Right lobe of liver (tissue), 6 donors: ENCODE data around the gene LRRC7. TPM values are rescaled to one million over a fixed set of nuclear protein-coding genes. Genes with fewer than 3 reads are reported as not detected.
"Not testable (repeated sequence)": the region's sequence is repeated elsewhere in the genome, so short reads cannot be mapped to it uniquely, and the experiment has no call there.

Source experiments
- ATAC-seq, 4 donors: fragments of 200-7000 bp; cut with Tn5 transposase; one replicate each; pipeline ENCODE4 v1.9.1; 2020; ENCODE audit warnings: mild to moderate bottlenecking in 4 of 4, moderate library complexity in 4 of 4
- DNase-seq, 3 donors: peaks; one replicate each; pipeline ENCODE4 v3.0.0-alpha.2; 2020
- H3K27ac ChIP-seq, 3 donors: fragments of 200-600 bp; one replicate each; pipeline ENCODE4 v1.8.0; 2022
- H3K27me3 ChIP-seq, 2 donors: fragments of 200-600 bp; one replicate each; pipeline ENCODE4 v1.8.0; 2022
- H3K36me3 ChIP-seq, 4 donors: fragments of 200-600 bp; sonication (generic) in 1 of 4; one replicate each; pipeline versions ENCODE4 v1.5.1 to v1.8.0; 2017 to 2022; ENCODE audit warnings: control low read depth in 1 of 4
- H3K4me1 ChIP-seq, 4 donors: fragments of 200-600 bp; sonication (generic) in 1 of 4; one replicate each; pipeline versions ENCODE4 v1.5.1 to v1.8.0; 2017 to 2022; ENCODE audit warnings: control low read depth in 1 of 4
- H3K4me3 ChIP-seq, 3 donors: fragments of 200-600 bp; one replicate each; pipeline ENCODE4 v1.8.0; 2022
- H3K9me3 ChIP-seq, 4 donors: fragments of 200-600 bp; sonication (generic) in 1 of 4; one replicate each; pipeline versions ENCODE4 v1.5.1 to v1.8.0; 2017 to 2022; ENCODE audit warnings: control low read depth in 1 of 4
- POLR2A ChIP-seq: fragments of 450-650 bp; IDR thresholded peaks from one replicate; pipeline ENCODE4 v1.6.1; 2017; ENCODE audit warnings: antibody characterized with exemption, mild to moderate bottlenecking
- WGBS: methylation state at CpG from one replicate; pipeline ENCODE4 v1.1.6; 2018; ENCODE audit warnings: low coverage, low lambda C conversion rate; ENCODE audit not compliant: insufficient coverage; ENCODE audit errors: missing lambda C conversion rate; 5-methylcytosine and 5-hydroxymethylcytosine counted together
- intact Hi-C, 2 donors: fragments of 100-400 bp; cut with DNase I; formaldehyde crosslinking; loops; one replicate each; pipeline versions ENCODE4 v1.11.2 to v1.14.1; 2022
- total RNA-seq, 6 experiments: library from RNA; depleted of rRNA in 2 of 6; stranded (reverse); fragments of >200 nt in 2 of 6; fragmentation: NEBNext Ultra II Directional in 3 of 6; extraction: Animal tissue kit (Norgen Biotek cat#: 25700) in 3 of 6; gene quantifications; one replicate each; pipeline versions ENCODE4 v1.1.0 to v1.2.4, GENCODE V29; 2016 to 2023
- TF ChIP-seq, protein P1 (sequence below), 4 donors: fragments of 200-600 bp in 3 of 4; fragments of 450-650 bp in 1 of 4; IDR thresholded peaks; one replicate each; pipeline versions ENCODE4 v1.5.1 to v1.8.0; 2016 to 2022; ENCODE audit warnings: antibody characterized with exemption in 4 of 4, mild to moderate bottlenecking in 2 of 4
- donor health status: DM: no; HTN: yes; CAD: no.
- donor health status: DM: no; HTN: no; CAD: no.
- donor health status: DM: no; HTN: no; CAD: no.
- donor health status: DM: no; HTN: yes; CAD: no.
- donor health status: DM: no; HTN: yes; CAD: no.

The LRRC7 gene
- total RNA-seq, 6 experiments from 2014 or later = 0.06 to 0.66 (median 0.22) TPM

DNA sequence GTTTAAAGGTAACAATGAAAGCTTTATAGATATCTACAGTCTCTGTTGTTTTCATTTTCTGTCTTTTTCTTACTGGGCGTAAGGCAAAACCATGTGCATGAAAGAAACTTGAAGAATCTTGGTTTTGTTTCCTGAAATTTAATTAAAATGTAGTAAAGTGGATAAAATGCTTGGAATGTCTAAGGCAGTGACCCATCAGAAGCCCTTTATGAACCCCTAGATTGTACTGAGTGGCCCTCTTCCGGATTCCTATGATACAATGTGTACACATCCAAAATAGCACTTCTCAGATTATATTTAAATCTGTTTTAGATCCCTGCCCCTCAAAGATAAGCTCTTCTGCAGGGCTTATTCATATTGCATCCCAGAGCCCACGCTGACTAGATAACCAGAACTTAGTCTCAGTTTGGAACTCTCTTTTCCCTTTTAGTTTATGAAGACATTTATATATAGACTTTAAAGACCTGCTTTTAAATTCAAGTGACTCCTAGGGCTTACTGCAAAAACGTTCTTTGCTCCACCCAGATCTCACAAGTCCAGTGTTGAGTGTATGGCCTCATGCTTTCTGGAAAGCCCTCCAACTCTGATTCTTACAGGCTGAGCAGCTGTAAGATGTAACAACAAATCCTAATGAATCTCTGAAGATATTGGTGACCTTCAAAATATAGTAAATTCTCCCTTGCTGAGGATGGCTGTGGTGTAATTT, 142.9 kb downstream of the LRRC7 start:
- DNase-seq (no peak), ATAC-seq (no peak)
- no peak overlapping the region for H3K27ac ChIP-seq
- no peaks in the 10 kb centered on the region for H3K27me3 ChIP-seq
- H3K4me3 ChIP-seq = no peak overlapping the region
- H3K4me1 ChIP-seq = no peaks in the 10 kb centered on the region
- H3K36me3 ChIP-seq = no peaks in the 10 kb centered on the region
- intact Hi-C loops = no loop called here
- TF ChIP-seq POLR2A = no peak
- TF ChIP-seq, protein P1, sequence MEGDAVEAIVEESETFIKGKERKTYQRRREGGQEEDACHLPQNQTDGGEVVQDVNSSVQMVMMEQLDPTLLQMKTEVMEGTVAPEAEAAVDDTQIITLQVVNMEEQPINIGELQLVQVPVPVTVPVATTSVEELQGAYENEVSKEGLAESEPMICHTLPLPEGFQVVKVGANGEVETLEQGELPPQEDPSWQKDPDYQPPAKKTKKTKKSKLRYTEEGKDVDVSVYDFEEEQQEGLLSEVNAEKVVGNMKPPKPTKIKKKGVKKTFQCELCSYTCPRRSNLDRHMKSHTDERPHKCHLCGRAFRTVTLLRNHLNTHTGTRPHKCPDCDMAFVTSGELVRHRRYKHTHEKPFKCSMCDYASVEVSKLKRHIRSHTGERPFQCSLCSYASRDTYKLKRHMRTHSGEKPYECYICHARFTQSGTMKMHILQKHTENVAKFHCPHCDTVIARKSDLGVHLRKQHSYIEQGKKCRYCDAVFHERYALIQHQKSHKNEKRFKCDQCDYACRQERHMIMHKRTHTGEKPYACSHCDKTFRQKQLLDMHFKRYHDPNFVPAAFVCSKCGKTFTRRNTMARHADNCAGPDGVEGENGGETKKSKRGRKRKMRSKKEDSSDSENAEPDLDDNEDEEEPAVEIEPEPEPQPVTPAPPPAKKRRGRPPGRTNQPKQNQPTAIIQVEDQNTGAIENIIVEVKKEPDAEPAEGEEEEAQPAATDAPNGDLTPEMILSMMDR (IDR thresholded peaks at IDR 0.05) = no peak
- WGBS = 18% methylated on average over 4 of the region's 4 CpGs
- H3K9me3 ChIP-seq = no peaks in the 10 kb centered on the region

DNA sequence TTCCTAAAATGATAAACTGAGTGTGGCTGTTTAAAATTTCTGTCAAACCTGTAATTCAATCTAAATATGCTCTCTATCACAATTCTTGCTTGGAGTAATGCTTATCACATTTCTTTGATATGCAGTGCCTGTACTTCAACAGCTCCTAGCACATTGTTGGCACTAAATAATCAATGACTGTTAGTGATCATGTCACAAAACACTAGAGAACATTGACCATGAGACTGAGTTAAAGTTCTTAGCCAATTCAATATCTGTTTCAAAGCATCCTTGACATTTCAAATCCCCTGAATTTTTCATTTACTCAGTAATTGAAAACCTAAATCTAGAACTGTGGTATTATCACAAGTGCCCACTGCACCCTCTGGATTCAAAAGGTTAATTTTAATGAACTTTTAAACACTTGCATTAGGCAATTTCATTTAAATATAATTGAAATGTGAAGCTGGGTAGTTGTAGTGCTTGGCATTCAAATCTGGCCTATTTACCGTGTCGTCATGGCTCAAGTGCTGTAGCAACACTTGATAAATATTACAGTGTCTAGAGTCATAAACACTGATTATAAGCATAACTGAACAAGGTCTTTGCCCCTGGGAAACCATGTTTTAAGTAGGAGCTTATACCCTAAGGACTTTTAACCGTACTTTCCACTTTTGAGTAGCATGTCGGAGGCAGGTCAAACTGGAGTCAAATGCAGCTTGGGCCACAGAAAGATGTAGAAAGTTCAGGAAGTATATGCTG, 143.6 kb downstream of the LRRC7 start:
- no peaks in the 10 kb centered on the region for H3K4me1 ChIP-seq
- H3K4me3 ChIP-seq = no peak overlapping the region
- H3K9me3 ChIP-seq = no peaks in the 10 kb centered on the region
- WGBS = 78% methylated on average over 4 of the region's 4 CpGs
- intact Hi-C loops = no loop called here
- no peak overlapping the region for H3K27ac ChIP-seq
- no peak for TF ChIP-seq POLR2A
- TF ChIP-seq, protein P1 (IDR thresholded peaks at IDR 0.05) = no peak
- no peaks in the 10 kb centered on the region for H3K36me3 ChIP-seq
- no peak for DNase-seq
- ATAC-seq = no peak
- H3K27me3 ChIP-seq = no peaks in the 10 kb centered on the region

DNA sequence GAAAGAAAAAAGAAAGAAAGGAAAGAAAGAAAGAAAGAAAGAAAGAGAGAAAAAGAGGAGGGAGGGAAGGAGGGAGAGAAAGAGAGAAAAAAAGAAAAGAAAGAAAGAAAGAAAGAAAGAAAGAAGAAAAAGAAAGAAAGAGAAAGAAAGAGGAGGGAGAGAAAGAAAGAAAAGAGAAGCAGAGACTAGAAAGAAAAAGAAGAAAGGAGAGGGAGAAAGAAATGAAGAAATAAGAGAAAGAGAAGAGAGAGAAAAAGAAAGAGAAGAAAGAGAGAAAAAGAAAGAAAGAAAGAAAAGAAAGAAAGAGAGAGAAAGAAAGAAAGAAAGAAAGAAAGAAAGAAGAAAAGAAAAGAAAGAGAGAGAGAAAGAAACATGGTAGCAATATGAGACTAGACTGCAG, 150.1 kb downstream of the LRRC7 start:
- H3K27ac ChIP-seq, H3K4me1 ChIP-seq, intact Hi-C loops, H3K9me3 ChIP-seq, H3K36me3 ChIP-seq, H3K4me3 ChIP-seq, DNase-seq, ATAC-seq, H3K27me3 ChIP-seq: not testable (repeated sequence)

DNA sequence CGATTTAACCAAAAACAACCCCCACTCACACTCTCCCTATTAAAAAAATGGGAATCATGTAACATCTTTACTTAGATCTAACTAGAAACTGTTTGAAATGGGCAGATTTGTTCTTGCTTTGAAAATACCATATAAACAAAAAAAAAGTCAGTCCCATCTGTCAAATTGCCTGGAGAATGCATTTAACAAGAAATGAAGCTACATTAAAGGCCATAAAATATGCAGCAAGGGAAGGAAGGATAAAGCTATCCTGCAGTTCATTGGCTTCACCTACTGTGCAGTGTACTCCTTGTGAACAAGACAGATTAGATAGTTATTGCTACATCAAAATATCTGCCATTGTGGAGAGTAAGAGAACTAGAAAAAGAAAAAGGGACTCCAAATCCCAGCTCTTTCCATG, 160.5 kb downstream of the LRRC7 start:
- H3K36me3 ChIP-seq = no peaks in the 10 kb centered on the region
- WGBS = 11% methylated on average over 1 of the region's 1 CpG
- ATAC-seq = no peak
- H3K27ac ChIP-seq = no peak overlapping the region
- no peak overlapping the region for H3K4me3 ChIP-seq
- no peaks in the 10 kb centered on the region for H3K9me3 ChIP-seq
- intact Hi-C loops = no loop called here
- DNase-seq = no peak
- TF ChIP-seq POLR2A = no peak
- TF ChIP-seq, protein P1 (IDR thresholded peaks at IDR 0.05) = no peak
- H3K4me1 ChIP-seq = no peaks in the 10 kb centered on the region
- no peaks in the 10 kb centered on the region for H3K27me3 ChIP-seq

DNA sequence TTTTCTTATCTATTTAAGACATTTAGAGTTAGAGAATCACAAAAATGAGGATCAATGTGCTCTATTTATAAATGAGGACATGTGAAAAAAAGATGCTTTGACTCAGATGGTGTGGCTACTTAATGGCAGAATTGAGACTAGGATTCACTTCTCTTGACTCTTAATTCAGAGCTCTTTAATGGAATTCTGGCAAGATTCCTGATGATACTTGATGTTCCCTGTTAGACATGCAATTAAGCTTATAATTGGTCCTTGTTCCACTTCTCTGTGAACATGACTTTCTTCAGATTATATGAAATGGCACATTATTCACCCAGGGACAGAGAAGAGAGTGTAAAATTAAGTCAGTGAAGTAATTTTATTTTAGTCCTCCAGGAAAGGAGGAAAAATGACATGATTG, 165.3 kb downstream of the LRRC7 start:
- Histone ChIP-seq H3K36me3 (no peaks in the 10 kb centered on the region), H3K9me3 (no peaks in the 10 kb centered on the region), H3K4me1 (no peaks in the 10 kb centered on the region), H3K27ac (no peak overlapping the region), H3K4me3 (no peak overlapping the region), H3K27me3 (no peaks in the 10 kb centered on the region)
- ATAC-seq = no peak
- no peak for TF ChIP-seq POLR2A
- TF ChIP-seq, protein P1 (IDR thresholded peaks at IDR 0.05) = no peak
- no peak for DNase-seq
- intact Hi-C loops = no loop called here
